ENCODE data around the gene COA5.
"Not testable (repeated sequence)": the region's sequence is repeated elsewhere in the genome, so short reads cannot be mapped to it uniquely, and the experiment has no call there.

Gene COA5

GRCh38 chr2:98601532-98602132 is 6.7 kb downstream of the COA5 start:
- TF ChIP-seq, protein P1, sequence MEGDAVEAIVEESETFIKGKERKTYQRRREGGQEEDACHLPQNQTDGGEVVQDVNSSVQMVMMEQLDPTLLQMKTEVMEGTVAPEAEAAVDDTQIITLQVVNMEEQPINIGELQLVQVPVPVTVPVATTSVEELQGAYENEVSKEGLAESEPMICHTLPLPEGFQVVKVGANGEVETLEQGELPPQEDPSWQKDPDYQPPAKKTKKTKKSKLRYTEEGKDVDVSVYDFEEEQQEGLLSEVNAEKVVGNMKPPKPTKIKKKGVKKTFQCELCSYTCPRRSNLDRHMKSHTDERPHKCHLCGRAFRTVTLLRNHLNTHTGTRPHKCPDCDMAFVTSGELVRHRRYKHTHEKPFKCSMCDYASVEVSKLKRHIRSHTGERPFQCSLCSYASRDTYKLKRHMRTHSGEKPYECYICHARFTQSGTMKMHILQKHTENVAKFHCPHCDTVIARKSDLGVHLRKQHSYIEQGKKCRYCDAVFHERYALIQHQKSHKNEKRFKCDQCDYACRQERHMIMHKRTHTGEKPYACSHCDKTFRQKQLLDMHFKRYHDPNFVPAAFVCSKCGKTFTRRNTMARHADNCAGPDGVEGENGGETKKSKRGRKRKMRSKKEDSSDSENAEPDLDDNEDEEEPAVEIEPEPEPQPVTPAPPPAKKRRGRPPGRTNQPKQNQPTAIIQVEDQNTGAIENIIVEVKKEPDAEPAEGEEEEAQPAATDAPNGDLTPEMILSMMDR (IDR thresholded peaks at IDR 0.05; ENCODE audit: control extremely low read depth, extremely low read depth, low read depth, missing control alignments): peak; percentile 67
- DNase-seq (ENCODE audit: extremely low spot score): peak; percentile 43
- ChIA-PET CTCF (interaction anchor here (0.9 to 4.4 kb wide), 8 partner anchors 9 to 189 kb away, joined by 3 to 22 read pairs (median 4); no protein-coding TSS in a partner anchor), POLR2A (no interaction called here)

GRCh38 chr2:98598781-98599428 is 9.4 kb downstream of the COA5 start:
- ChIA-PET CTCF (interaction anchor here (1.6 to 2.0 kb wide), 2 partner anchors 14 to 30 kb away, joined by 3 to 8 read pairs; no protein-coding TSS in a partner anchor), POLR2A (interaction anchor here (0.6 kb wide), 1 partner anchor 542 kb away, joined by 7 read pairs; no protein-coding TSS in a partner anchor)
- no peak for DNase-seq (ENCODE audit: extremely low spot score)
- TF ChIP-seq, protein P1 (IDR thresholded peaks at IDR 0.05; ENCODE audit: control extremely low read depth, extremely low read depth, low read depth, missing control alignments): no peak

DNA sequence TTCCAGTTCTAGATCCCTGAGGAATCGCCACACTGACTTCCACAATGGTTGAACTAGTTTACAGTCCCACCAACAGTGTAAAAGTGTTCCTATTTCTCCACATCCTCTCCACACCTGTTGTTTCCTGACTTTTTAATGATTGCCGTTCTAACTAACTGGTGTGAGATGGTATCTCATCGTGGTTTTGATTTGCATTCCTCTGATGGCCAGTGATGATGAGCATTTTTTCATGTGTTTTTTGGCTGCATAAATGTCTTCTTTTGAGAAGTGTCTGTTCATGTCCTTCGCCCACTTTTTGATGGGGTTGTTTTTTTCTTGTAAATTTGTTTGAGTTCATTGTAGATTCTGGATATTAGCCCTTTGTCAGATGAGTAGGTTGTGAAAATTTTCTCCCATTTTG is 13.6 kb downstream of the COA5 start:
- CTCF ChIA-PET; POLR2A ChIA-PET; DNase-seq (ENCODE audit: extremely low spot score): not testable (repeated sequence)

- DNase-seq (ENCODE audit: extremely low spot score): no peak
- POLR2A ChIA-PET: no interaction called here
- TF ChIP-seq, protein P1 (IDR thresholded peaks at IDR 0.05; ENCODE audit: control extremely low read depth, extremely low read depth, low read depth, missing control alignments): no peak
- CTCF ChIA-PET: interaction anchor here (0.8 to 2.4 kb wide), 2 partner anchors 9 to 24 kb away, joined by 3 to 8 read pairs; no protein-coding TSS in a partner anchor
Observed at GRCh38 chr2:98592565-98592964, 15.7 kb downstream of the COA5 start.

GRCh38 chr2:98589489-98589888 is 18.8 kb downstream of the COA5 start:
- ChIA-PET CTCF (interaction anchor here (0.8 to 3.0 kb wide), 4 partner anchors 10 to 21 kb away, joined by 3 to 10 read pairs (median 6); no protein-coding TSS in a partner anchor), POLR2A (no interaction called here)
- no peak for DNase-seq (ENCODE audit: extremely low spot score)
- TF ChIP-seq, protein P1 (IDR thresholded peaks at IDR 0.05; ENCODE audit: control extremely low read depth, extremely low read depth, low read depth, missing control alignments): no peak

DNA sequence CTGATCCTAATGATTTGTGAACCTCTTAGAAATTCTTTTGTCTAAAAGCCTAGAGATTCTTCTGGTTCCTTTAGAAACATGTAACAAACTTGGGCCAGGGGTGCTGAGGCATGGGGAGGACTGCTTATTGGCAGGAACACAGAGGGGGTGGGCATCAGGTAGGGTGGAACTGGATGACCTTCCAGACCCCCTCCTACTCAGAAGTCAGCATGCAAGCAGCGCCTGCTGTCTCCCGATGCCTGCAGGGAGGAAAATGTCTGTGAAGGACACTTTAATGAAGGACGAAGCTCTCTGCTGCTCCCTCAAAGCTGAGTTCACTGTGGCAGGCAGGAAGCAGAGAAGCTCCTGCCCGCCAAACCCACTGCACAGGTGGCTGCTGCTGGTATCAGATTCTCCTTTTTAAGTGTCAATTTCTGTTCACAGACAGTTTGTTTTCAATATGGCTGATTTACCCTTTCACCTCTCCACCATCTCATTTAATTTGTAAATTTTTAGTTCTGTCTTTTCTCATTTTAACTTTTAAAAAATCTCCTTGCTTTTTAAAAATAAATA is 19.4 kb downstream of the COA5 start:
- TF ChIP-seq, protein P1 (IDR thresholded peaks at IDR 0.05; ENCODE audit: control extremely low read depth, extremely low read depth, low read depth, missing control alignments): no peak
- CTCF ChIA-PET: interaction anchor here (1.2 to 3.0 kb wide), 3 partner anchors 10 to 15 kb away, joined by 3 to 10 read pairs (median 9); no protein-coding TSS in a partner anchor
- no peak for DNase-seq (ENCODE audit: extremely low spot score)
- POLR2A ChIA-PET: no interaction called here
